Mucosa of stomach (tissue), 1 donor: ENCODE data around the gene KRTAP9-8.
"Not testable (repeated sequence)": the region's sequence is repeated elsewhere in the genome, so short reads cannot be mapped to it uniquely, and the experiment has no call there.

Source experiments
- H3K27me3 ChIP-seq: one replicate; pipeline ENCODE4 v1.7.0; 2013; ENCODE audit warnings: mild to moderate bottlenecking, low read length; ENCODE audit not compliant: control insufficient read depth, insufficient read depth
- H3K36me3 ChIP-seq: one replicate; pipeline ENCODE4 v1.7.0; 2013; ENCODE audit warnings: low read length; ENCODE audit not compliant: control insufficient read depth, insufficient read depth
- H3K4me1 ChIP-seq: one replicate; pipeline ENCODE4 v1.7.0; 2013; ENCODE audit warnings: mild to moderate bottlenecking, low read length; ENCODE audit not compliant: control insufficient read depth, insufficient read depth
- H3K4me3 ChIP-seq: one replicate; pipeline ENCODE4 v1.7.0; 2013; ENCODE audit warnings: low read length
- H3K9ac ChIP-seq: one replicate; pipeline ENCODE4 v1.7.0; 2013; ENCODE audit warnings: mild to moderate bottlenecking, low read length, moderate library complexity
- H3K9me3 ChIP-seq: one replicate; pipeline ENCODE4 v1.7.0; 2013; ENCODE audit warnings: mild to moderate bottlenecking, low read length, moderate library complexity; ENCODE audit not compliant: control insufficient read depth
- donor health status: Pancreatic carcinoma.

Gene KRTAP9-8

GRCh38 chr17:41231731-41232130 lies 6.1 kb upstream of the KRTAP9-8 start:
- no peaks in the 10 kb centered on the region for H3K4me1 ChIP-seq
- H3K4me3 ChIP-seq, result no peak overlapping the region
- no peaks in the 10 kb centered on the region for H3K27me3 ChIP-seq
- no peaks in the 10 kb centered on the region for H3K9me3 ChIP-seq
- no peak overlapping the region for H3K9ac ChIP-seq
- no peaks in the 10 kb centered on the region for H3K36me3 ChIP-seq

GRCh38 chr17:41232399-41233105 lies 5.2 kb upstream of the KRTAP9-8 start, which contains the start of gene KRTAP9-3:
TSS of gene KRTAP9-3 (plus strand) at chr17:41232449. CDS start at chr17:41232502, 53 bp downstream.
- H3K36me3 ChIP-seq, H3K27me3 ChIP-seq, H3K4me1 ChIP-seq, H3K4me3 ChIP-seq, H3K9ac ChIP-seq, H3K9me3 ChIP-seq: not testable (repeated sequence)

- not testable (repeated sequence) for H3K4me1 ChIP-seq, H3K4me3 ChIP-seq, H3K36me3 ChIP-seq, H3K9me3 ChIP-seq, H3K9ac ChIP-seq, H3K27me3 ChIP-seq
Observed at GRCh38 chr17:41237116-41237515, 683 bp upstream of the KRTAP9-8 start.

DNA sequence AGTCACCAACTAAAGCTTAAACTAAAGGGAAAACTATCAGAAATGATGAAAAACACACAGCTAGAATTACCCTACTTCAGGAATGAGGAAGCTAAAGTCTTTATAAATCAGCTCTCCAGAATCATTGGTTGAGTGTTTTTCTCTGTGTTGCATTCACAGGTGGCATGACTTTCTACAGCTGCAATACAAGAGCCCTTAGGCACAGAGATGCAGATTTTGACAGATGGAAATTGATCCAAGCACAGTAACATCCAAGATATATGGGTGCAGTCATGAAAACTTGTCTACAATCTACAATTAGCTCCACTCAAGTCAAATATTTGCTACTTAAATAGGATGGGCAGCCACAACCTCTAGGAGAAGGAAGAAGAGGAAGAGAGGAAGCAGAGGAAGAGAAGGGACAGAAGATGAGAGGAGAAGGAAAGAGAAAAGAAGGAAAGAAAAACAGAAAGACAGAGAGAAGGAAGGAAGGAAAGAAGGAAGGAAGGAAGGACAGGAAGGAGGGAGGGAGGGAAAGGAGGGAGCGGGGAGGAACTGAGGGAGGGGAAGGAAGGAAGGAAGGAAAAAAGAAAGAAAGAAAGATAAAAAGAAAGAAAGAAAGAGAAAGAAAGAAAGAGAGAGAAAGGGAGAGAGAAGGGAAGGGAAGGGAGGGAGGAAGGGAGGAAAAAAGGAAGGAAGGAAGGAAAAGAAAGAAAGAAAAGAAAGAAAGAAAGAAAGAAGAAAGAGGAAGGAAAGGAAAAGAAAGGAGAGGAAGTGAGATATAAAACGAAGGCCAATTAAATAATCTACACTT lies 9.4 kb downstream of the KRTAP9-8 start:
- H3K4me3 ChIP-seq, H3K4me1 ChIP-seq, H3K27me3 ChIP-seq, H3K9ac ChIP-seq, H3K36me3 ChIP-seq, H3K9me3 ChIP-seq: not testable (repeated sequence)

DNA sequence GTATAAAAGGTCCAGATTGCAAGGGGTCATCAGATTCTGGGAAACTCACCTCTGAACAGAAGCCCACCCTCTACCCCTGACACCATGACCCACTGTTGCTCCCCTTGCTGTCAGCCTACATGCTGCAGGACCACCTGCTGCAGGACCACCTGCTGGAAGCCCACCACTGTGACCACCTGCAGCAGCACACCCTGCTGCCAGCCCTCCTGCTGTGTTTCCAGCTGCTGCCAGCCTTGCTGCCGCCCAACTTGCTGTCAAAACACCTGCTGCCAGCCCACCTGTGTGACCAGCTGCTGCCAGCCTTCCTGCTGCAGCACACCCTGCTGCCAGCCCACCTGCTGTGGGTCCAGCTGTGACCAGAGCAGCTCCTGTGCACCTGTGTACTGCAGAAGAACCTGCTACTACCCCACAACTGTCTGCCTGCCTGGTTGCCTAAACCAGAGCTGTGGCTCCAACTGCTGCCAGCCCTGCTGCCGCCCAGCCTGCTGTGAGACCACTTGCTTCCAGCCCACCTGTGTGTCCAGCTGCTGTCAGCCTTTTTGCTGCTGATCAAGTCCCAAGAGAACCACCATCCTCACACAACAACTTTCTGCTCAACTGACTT lies 11.9 kb downstream of the KRTAP9-8 start, which contains the start of gene KRTAP9-4:
KRTAP9-4 (plus strand) TSS at position 51 of the 604 bp plus-strand sequence; CDS start at position 85, 34 bp downstream.
- H3K36me3 ChIP-seq, H3K9me3 ChIP-seq, H3K9ac ChIP-seq, H3K27me3 ChIP-seq, H3K4me1 ChIP-seq, H3K4me3 ChIP-seq: not testable (repeated sequence)

GRCh38 chr17:41251261-41251660 lies 13.5 kb downstream of the KRTAP9-8 start:
- no peaks in the 10 kb centered on the region for H3K36me3 ChIP-seq
- no peak overlapping the region for H3K9ac ChIP-seq
- no peaks in the 10 kb centered on the region for H3K4me1 ChIP-seq
- no peak overlapping the region for H3K4me3 ChIP-seq
- no peaks in the 10 kb centered on the region for H3K9me3 ChIP-seq
- peaks cover 5% of the 10 kb centered on the region for H3K27me3 ChIP-seq

DNA sequence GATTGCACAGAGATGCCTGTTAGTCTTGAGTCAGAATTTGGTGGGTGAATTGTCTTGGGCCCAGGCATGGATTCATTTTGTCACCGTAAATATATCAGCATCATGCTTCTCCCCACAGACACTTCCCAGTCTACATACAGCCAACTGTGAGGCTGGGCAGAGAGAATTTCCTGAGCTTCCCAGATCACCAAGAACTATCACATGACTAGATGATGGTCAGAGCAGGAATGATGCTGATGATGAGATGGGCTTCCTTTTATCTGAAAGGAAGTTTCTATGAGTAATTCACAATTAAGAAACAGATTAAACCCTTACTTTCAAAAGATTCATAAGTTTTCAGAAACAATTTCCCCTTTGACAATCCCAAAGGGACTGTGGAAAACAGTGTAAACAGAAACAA lies 17.1 kb downstream of the KRTAP9-8 start:
- Histone ChIP-seq H3K9ac (no peak overlapping the region), H3K4me3 (no peak overlapping the region), H3K36me3 (no peaks in the 10 kb centered on the region), H3K27me3 (peaks cover 5% of the 10 kb centered on the region), H3K9me3 (no peaks in the 10 kb centered on the region), H3K4me1 (no peaks in the 10 kb centered on the region)

DNA sequence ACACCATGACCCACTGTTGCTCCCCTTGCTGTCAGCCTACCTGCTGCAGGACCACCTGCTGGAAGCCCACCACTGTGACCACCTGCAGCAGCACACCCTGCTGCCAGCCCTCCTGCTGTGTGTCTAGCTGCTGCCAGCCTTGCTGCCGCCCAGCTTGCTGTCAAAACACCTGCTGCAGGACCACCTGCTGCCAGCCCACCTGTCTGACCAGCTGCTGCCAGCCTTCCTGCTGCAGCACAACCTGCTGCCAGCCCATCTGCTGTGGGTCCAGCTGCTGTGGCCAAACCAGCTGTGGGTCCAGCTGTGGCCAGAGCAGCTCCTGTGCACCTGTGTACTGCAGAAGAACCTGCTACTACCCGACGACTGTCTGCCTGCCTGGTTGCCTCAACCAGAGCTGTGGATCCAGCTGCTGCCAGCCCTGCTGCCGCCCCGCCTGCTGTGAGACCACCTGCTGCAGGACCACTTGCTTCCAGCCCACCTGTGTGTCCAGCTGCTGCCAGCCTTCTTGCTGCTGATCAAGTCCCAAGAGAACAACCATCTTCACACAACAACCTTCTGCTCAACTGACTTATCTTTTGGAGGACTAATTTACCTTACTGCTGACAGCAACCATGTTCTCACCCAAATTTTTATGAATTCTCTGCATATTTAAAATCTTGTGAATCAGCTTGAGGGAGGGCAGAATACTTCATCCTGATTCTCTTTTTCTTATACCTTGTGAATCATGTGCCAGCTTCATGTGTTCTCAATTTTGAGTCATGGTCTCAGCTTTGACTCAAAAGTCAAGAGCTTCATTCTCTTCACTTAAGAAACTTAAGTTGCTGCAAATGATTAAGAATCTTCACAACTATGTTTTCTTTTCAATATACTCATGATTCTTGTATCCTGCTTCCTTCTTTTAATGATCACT lies 17.8 kb downstream of the KRTAP9-8 start, which contains the start of gene KRTAP9-9:
KRTAP9-9 (plus strand) TSS at position 4 of the 910 bp plus-strand sequence.
- not testable (repeated sequence) for H3K4me3 ChIP-seq, H3K9ac ChIP-seq, H3K9me3 ChIP-seq, H3K27me3 ChIP-seq, H3K36me3 ChIP-seq, H3K4me1 ChIP-seq

- Histone ChIP-seq H3K4me3 (no peak overlapping the region), H3K27me3 (peaks cover 4% of the 10 kb centered on the region), H3K36me3 (no peaks in the 10 kb centered on the region), H3K4me1 (no peaks in the 10 kb centered on the region), H3K9me3 (no peaks in the 10 kb centered on the region), H3K9ac (no peak overlapping the region)
Observed at GRCh38 chr17:41256291-41256685, 18.5 kb downstream of the KRTAP9-8 start.

DNA sequence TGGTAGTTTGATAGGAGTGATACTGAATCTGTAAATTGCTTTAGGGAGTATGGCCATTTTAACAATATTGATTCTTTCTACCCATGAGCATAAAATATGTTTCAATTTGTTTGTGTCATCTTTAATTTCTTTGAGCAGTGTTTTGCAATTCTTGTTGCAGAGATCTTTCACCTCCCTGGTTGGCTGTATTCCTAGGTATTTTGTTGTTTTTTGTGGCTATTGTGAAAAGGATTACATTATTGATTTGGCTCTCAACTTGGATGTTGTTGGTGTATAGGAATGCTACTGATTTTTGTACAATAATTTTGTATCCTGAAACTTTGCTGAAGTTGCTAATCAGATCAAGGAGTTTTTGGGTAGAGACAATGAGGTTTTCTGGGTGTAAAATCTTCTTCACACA lies 20.6 kb downstream of the KRTAP9-8 start:
- H3K27me3 ChIP-seq, result no peaks in the 10 kb centered on the region
- H3K36me3 ChIP-seq, result no peaks in the 10 kb centered on the region
- no peaks in the 10 kb centered on the region for H3K9me3 ChIP-seq
- H3K4me1 ChIP-seq, result no peaks in the 10 kb centered on the region
- H3K4me3 ChIP-seq, result no peak overlapping the region
- H3K9ac ChIP-seq, result no peak overlapping the region

DNA sequence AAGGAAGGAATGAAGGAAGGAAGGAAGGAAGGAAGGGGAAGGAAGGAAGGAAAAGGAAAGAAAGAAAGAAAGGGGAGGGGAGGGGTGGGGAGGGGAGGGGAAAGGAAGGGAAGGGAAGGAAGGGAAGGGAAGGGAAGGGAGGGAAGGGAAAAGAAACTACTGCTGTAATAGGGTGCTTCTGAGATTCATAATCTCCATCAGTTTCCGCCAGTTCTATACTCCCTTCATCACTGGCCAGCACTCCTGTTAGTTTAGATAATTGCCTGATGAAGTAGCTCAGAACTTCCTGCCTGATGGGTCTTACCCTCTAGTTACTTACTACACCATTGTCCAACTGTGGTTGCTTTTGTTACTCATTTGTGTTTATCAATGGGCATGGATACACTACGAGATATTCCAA lies 25.4 kb downstream of the KRTAP9-8 start:
- no peaks in the 10 kb centered on the region for H3K27me3 ChIP-seq
- H3K36me3 ChIP-seq, result no peaks in the 10 kb centered on the region
- H3K4me3 ChIP-seq, result no peak overlapping the region
- no peaks in the 10 kb centered on the region for H3K4me1 ChIP-seq
- no peaks in the 10 kb centered on the region for H3K9me3 ChIP-seq
- no peak overlapping the region for H3K9ac ChIP-seq
